WTC11 (cell line): Measurements from ENCODE around the gene SLC27A5. TPM values are rescaled to one million over a fixed set of nuclear protein-coding genes. Genes with fewer than 3 reads are reported as not detected.

ENCODE experiments used
- ATAC-seq: fragments of 200-7000 bp; cut with Tn5 transposase; 2 replicates; pipeline ENCODE4 v1.10.0; 2021; ENCODE audit warnings: mild to moderate bottlenecking, moderate library complexity
- CTCF ChIA-PET: fragments of 300-600 bp; sonication (Branson Sonifier 250); formaldehyde crosslinking; loops from one replicate; lab custom pipeline; 2021; ENCODE audit warnings: antibody characterized with exemption; lab: Charles Lee
- POLR2A ChIA-PET: fragments of 350-600 bp; sonication (Branson Sonifier 250); formaldehyde crosslinking; loops from one replicate; lab custom pipeline; 2021; ENCODE audit warnings: antibody characterized with exemption; lab: Charles Lee
- DNase-seq: peaks from one replicate; pipeline ENCODE4 v3.0.0; 2021; ENCODE audit warnings: low spot score
- H3K27ac Mint-ChIP-seq: 2 replicates; pipeline ENCODE4 v1.8.0; 2021; ENCODE audit warnings: mixed read lengths
- H3K27me3 Mint-ChIP-seq: 2 replicates; pipeline ENCODE4 v1.8.0; 2021; ENCODE audit warnings: low read depth, mild to moderate bottlenecking, moderate library complexity, mixed read lengths
- H3K36me3 Mint-ChIP-seq: 2 replicates; pipeline ENCODE4 v1.8.0; 2021; ENCODE audit warnings: mixed read lengths
- H3K4me1 Mint-ChIP-seq: 2 replicates; pipeline ENCODE4 v1.8.0; 2022; ENCODE audit warnings: mixed read lengths
- H3K4me3 Mint-ChIP-seq: 2 replicates; pipeline ENCODE4 v1.8.0; 2021; ENCODE audit warnings: mild to moderate bottlenecking, moderate library complexity, mixed read lengths
- H3K9me3 Mint-ChIP-seq: 2 replicates; pipeline ENCODE4 v1.8.0; 2021; ENCODE audit warnings: mixed read lengths
- CREB1 ChIP-seq: sonication (generic); formaldehyde crosslinking; IDR thresholded peaks from 2 replicates; pipeline ENCODE4 v1.8.0; 2023; ENCODE audit warnings: mild to moderate bottlenecking, missing genetic modification reagents
- CTCF ChIP-seq: fragments of 200-600 bp; IDR thresholded peaks from 2 replicates; pipeline ENCODE4 v1.8.0; 2022; ENCODE audit warnings: antibody characterized with exemption
- E2F4 ChIP-seq: sonication (generic); formaldehyde crosslinking; IDR thresholded peaks from 2 replicates; pipeline ENCODE4 v1.8.1; 2022; ENCODE audit warnings: low read depth, mild to moderate bottlenecking, moderate library complexity, missing genetic modification reagents, borderline replicate concordance
- ELF4 ChIP-seq: sonication (generic); formaldehyde crosslinking; IDR thresholded peaks from 2 replicates; pipeline ENCODE4 v1.8.1; 2022; ENCODE audit warnings: low read depth, mild to moderate bottlenecking, moderate library complexity, missing genetic modification reagents
- IRF2 ChIP-seq: sonication (generic); formaldehyde crosslinking; IDR thresholded peaks from 2 replicates; pipeline ENCODE4 v1.8.0; 2022; ENCODE audit warnings: low read depth, missing genetic modification reagents, borderline replicate concordance
- JUN ChIP-seq: sonication (generic); formaldehyde crosslinking; IDR thresholded peaks from 2 replicates; pipeline ENCODE4 v1.8.0; 2023; ENCODE audit warnings: mild to moderate bottlenecking, missing genetic modification reagents
- MLX ChIP-seq: sonication (generic); formaldehyde crosslinking; IDR thresholded peaks from 2 replicates; pipeline ENCODE4 v1.8.1; 2023; ENCODE audit warnings: mild to moderate bottlenecking, missing genetic modification reagents, moderate library complexity
- MXD4 ChIP-seq: fragments of 250-450 bp; sonication (Bioruptor Pico); IDR thresholded peaks from 2 replicates; pipeline ENCODE4 v1.8.0; 2021; ENCODE audit warnings: mild to moderate bottlenecking, moderate library complexity, borderline replicate concordance
- MYBL2 ChIP-seq: sonication (generic); formaldehyde crosslinking; IDR thresholded peaks from 2 replicates; pipeline ENCODE4 v1.8.1; 2023; ENCODE audit warnings: mild to moderate bottlenecking, moderate library complexity, missing genetic modification reagents
- PREB ChIP-seq: sonication (generic); formaldehyde crosslinking; IDR thresholded peaks from 2 replicates; pipeline ENCODE4 v1.8.1; 2022; ENCODE audit warnings: mild to moderate bottlenecking, missing genetic modification reagents, moderate library complexity, borderline replicate concordance
- RELA ChIP-seq: sonication (generic); formaldehyde crosslinking; IDR thresholded peaks from 2 replicates; pipeline ENCODE4 v1.8.1; 2022; ENCODE audit warnings: missing genetic modification reagents, mild to moderate bottlenecking, borderline replicate concordance
- SOX15 ChIP-seq: fragments of 250-450 bp; sonication (Bioruptor Pico); IDR thresholded peaks from 2 replicates; pipeline ENCODE4 v1.9.0; 2021; ENCODE audit warnings: mild to moderate bottlenecking
- TCF7 ChIP-seq: sonication (generic); formaldehyde crosslinking; IDR thresholded peaks from 2 replicates; pipeline ENCODE4 v1.8.0; 2022; ENCODE audit warnings: mild to moderate bottlenecking, low read depth, missing genetic modification reagents, moderate library complexity
- ZNF138 ChIP-seq: sonication (generic); formaldehyde crosslinking; conservative IDR thresholded peaks from 2 replicates; pipeline ENCODE4 v1.8.1; 2022; ENCODE audit warnings: mild to moderate bottlenecking, moderate library complexity, missing genetic modification reagents
- ZNF425 ChIP-seq: fragments of 250-450 bp; sonication (Bioruptor Pico); conservative IDR thresholded peaks from 2 replicates; pipeline ENCODE4 v1.9.0; 2021; ENCODE audit warnings: mild to moderate bottlenecking
- ZNF512 ChIP-seq: sonication (generic); formaldehyde crosslinking; IDR thresholded peaks from 2 replicates; pipeline ENCODE4 v1.8.1; 2022; ENCODE audit warnings: missing genetic modification reagents, borderline replicate concordance
- ZNF671 ChIP-seq: fragments of 250-450 bp; sonication (Bioruptor Pico); IDR thresholded peaks from 2 replicates; pipeline ENCODE4 v1.8.0; 2021; ENCODE audit warnings: mild to moderate bottlenecking
- ZSCAN18 ChIP-seq: fragments of 250-450 bp; sonication (Bioruptor Pico); IDR thresholded peaks from 2 replicates; pipeline ENCODE4 v2.1.2; 2022; ENCODE audit warnings: mild to moderate bottlenecking, moderate library complexity
- total RNA-seq: library from RNA; stranded (reverse); gene quantifications from 3 replicates; pipeline ENCODE4 v1.2.3, GENCODE V29; 2021

The SLC27A5 gene
- total RNA-seq, 1 experiment from 2014 or later, result 21.9 TPM

- no peak for TF ChIP-seq E2F4
- TF ChIP-seq ZNF512, result no peak
- no peak for TF ChIP-seq CTCF
- no peak for TF ChIP-seq ZNF138 (CRISPR knock-in tag)
Measured at GRCh38 chr19:58554494-58555368, 42.9 kb upstream of the SLC27A5 start, which contains the start of gene CHMP2A (continued).

- H3K27me3 Mint-ChIP-seq, result peaks cover 2% of the 10 kb centered on the region; the same call in 1 of the 2 replicates
- POLR2A ChIA-PET, result interaction anchor here (0.6 to 3.8 kb wide), 6 partner anchors 8 to 55 kb away, joined by 3 to 34 read pairs (median 4); partner anchors contain the start of genes TRIM28 and ZBTB45
- H3K36me3 Mint-ChIP-seq, result peaks cover 54% of the 10 kb centered on the region
- peaks cover 33% of the 10 kb centered on the region for H3K4me1 Mint-ChIP-seq
- ATAC-seq (no peak), DNase-seq (no peak)
- H3K9me3 Mint-ChIP-seq, result no peaks in the 10 kb centered on the region
- peak overlapping the region; percentile 88 for H3K27ac Mint-ChIP-seq
- peak overlapping the region; percentile 91 for H3K4me3 Mint-ChIP-seq
- CTCF ChIA-PET, result interaction anchor here (2.4 to 3.4 kb wide), 3 partner anchors 28 to 40 kb away, joined by 10 to 38 read pairs (median 28); partner anchors contain the start of gene ZBTB45
- TF ChIP-seq TCF7 (CRISPR knock-in tag), result no peak
- 0 out of 2 replicates have a peak, but pooled peaks have one; percentile 24 for TF ChIP-seq CREB1 (CRISPR knock-in tag)
- 0 out of 2 replicates have a peak, but pooled peaks have one; percentile 19 for TF ChIP-seq JUN (CRISPR knock-in tag)
- TF ChIP-seq ZNF671 (CRISPR knock-in tag), result peak; percentile 80
- no peak for TF ChIP-seq MYBL2 (CRISPR knock-in tag)
- no peak for TF ChIP-seq IRF2
Measured at GRCh38 chr19:58553799-58554493, 42.2 kb upstream of the SLC27A5 start.

GRCh38 chr19:58552655-58553054, 40.9 kb upstream of the SLC27A5 start:
- Mint-ChIP-seq H3K27me3 (no peaks in the 10 kb centered on the region; the same call in 1 of the 2 replicates), H3K36me3 (peaks cover 66% of the 10 kb centered on the region), H3K27ac (no peak overlapping the region), H3K9me3 (no peaks in the 10 kb centered on the region), H3K4me1 (peaks cover 30% of the 10 kb centered on the region), H3K4me3 (no peak overlapping the region)
- ChIA-PET CTCF (interaction anchor here (2.9 to 3.4 kb wide), 2 partner anchors 33 to 39 kb away, joined by 28 to 38 read pairs; partner anchors contain the start of gene ZBTB45), POLR2A (interaction anchor here (3.2 to 3.8 kb wide), 2 partner anchors 8 to 33 kb away, joined by 30 to 34 read pairs; partner anchors contain the start of genes TRIM28 and ZBTB45)
- TF ChIP-seq ELF4 (CRISPR knock-in tag) (no peak), CREB1 (CRISPR knock-in tag) (no peak), MXD4 (CRISPR knock-in tag) (no peak), ZSCAN18 (no peak), RELA (CRISPR knock-in tag) (no peak), MLX (CRISPR knock-in tag) (no peak), TCF7 (CRISPR knock-in tag) (no peak), SOX15 (CRISPR knock-in tag) (no peak), ZNF425 (CRISPR knock-in tag) (no peak), PREB (CRISPR knock-in tag) (no peak)
- DNase-seq (no peak), ATAC-seq (no peak)
